A549 (cell line): ENCODE results near the gene JAKMIP1.

Experiments used
- CEBPB ChIP-seq, 2 experiments: fragments of >200 bp in 1 of 2; sonication (Bioruptor Twin) in 1 of 2; formaldehyde crosslinking in 1 of 2; IDR thresholded peaks; 2 replicates each; pipeline ENCODE4 v1.6.1; 2012 to 2016
- CHD2 ChIP-seq: fragments of 150-350 bp; IDR thresholded peaks from 2 replicates; pipeline ENCODE4 v1.6.1; 2014; ENCODE audit warnings: low read length; ENCODE audit not compliant: partially characterized antibody
- ESRRA ChIP-seq: fragments of 150-350 bp; IDR thresholded peaks from 2 replicates; pipeline ENCODE4 v1.6.1; 2014; ENCODE audit warnings: mild to moderate bottlenecking, low read length, borderline replicate concordance
- POLR2AphosphoS2 ChIP-seq: conservative IDR thresholded peaks from 2 replicates; pipeline ENCODE4 v1.6.1; 2012; ENCODE audit warnings: low read length, improper control_type of control experiment, inconsistent platforms
- ZFP36 ChIP-seq: fragments of 450-650 bp; IDR thresholded peaks from 2 replicates; pipeline ENCODE4 v1.6.1; 2014; ENCODE audit warnings: borderline replicate concordance; ENCODE audit not compliant: partially characterized antibody
- ZNF302 ChIP-seq: fragments of 250-450 bp; sonication (Bioruptor Pico); IDR thresholded peaks from 2 replicates; pipeline ENCODE4 v1.9.0; 2021; ENCODE audit warnings: inconsistent platforms, mild to moderate bottlenecking, moderate library complexity
- TF ChIP-seq, protein P1 (sequence below): fragments of >200 bp; sonication (Bioruptor Twin); formaldehyde crosslinking; IDR thresholded peaks from 3 replicates; pipeline ENCODE4 v1.5.1; 2016

DNA sequence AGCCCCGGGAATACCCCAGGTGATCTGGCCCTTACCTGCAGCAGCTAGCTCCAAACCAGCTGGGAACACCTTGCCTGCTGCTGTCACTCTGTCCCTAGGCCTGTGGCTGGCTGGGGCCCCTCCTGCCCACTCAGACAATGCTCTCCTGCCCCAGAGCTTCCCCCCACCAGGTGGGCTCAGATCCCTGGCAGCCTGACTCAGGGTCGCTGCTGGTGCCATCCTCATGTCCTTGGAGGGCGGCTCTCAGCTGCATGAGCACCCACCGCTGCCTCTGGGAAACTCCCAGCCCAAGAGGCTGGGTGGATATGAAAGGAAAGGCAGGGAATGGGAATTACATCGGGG lies 197.9 kb downstream of the JAKMIP1 start:
- TF ChIP-seq, protein P1, sequence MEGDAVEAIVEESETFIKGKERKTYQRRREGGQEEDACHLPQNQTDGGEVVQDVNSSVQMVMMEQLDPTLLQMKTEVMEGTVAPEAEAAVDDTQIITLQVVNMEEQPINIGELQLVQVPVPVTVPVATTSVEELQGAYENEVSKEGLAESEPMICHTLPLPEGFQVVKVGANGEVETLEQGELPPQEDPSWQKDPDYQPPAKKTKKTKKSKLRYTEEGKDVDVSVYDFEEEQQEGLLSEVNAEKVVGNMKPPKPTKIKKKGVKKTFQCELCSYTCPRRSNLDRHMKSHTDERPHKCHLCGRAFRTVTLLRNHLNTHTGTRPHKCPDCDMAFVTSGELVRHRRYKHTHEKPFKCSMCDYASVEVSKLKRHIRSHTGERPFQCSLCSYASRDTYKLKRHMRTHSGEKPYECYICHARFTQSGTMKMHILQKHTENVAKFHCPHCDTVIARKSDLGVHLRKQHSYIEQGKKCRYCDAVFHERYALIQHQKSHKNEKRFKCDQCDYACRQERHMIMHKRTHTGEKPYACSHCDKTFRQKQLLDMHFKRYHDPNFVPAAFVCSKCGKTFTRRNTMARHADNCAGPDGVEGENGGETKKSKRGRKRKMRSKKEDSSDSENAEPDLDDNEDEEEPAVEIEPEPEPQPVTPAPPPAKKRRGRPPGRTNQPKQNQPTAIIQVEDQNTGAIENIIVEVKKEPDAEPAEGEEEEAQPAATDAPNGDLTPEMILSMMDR, result no peak
- no peak for TF ChIP-seq CEBPB (IDR thresholded peaks at IDR 0.05)
- no peak for TF ChIP-seq ESRRA
- TF ChIP-seq POLR2AphosphoS2, result no peak
- no peak for TF ChIP-seq ZFP36
- no peak for TF ChIP-seq CHD2
- no peak for TF ChIP-seq ZNF302 (CRISPR knock-in tag)
